Mucosa of stomach (tissue), 1 donor: Measurements from ENCODE around the gene CPXM2.

Source experiments
- H3K27me3 ChIP-seq: one replicate; pipeline ENCODE4 v1.7.0; 2013; ENCODE audit warnings: mild to moderate bottlenecking, low read length; ENCODE audit not compliant: control insufficient read depth, insufficient read depth
- H3K36me3 ChIP-seq: one replicate; pipeline ENCODE4 v1.7.0; 2013; ENCODE audit warnings: low read length; ENCODE audit not compliant: control insufficient read depth, insufficient read depth
- H3K4me1 ChIP-seq: one replicate; pipeline ENCODE4 v1.7.0; 2013; ENCODE audit warnings: mild to moderate bottlenecking, low read length; ENCODE audit not compliant: control insufficient read depth, insufficient read depth
- H3K4me3 ChIP-seq: one replicate; pipeline ENCODE4 v1.7.0; 2013; ENCODE audit warnings: low read length
- H3K9ac ChIP-seq: one replicate; pipeline ENCODE4 v1.7.0; 2013; ENCODE audit warnings: mild to moderate bottlenecking, low read length, moderate library complexity
- H3K9me3 ChIP-seq: one replicate; pipeline ENCODE4 v1.7.0; 2013; ENCODE audit warnings: mild to moderate bottlenecking, low read length, moderate library complexity; ENCODE audit not compliant: control insufficient read depth
- donor health status: Pancreatic carcinoma.

Gene CPXM2

DNA sequence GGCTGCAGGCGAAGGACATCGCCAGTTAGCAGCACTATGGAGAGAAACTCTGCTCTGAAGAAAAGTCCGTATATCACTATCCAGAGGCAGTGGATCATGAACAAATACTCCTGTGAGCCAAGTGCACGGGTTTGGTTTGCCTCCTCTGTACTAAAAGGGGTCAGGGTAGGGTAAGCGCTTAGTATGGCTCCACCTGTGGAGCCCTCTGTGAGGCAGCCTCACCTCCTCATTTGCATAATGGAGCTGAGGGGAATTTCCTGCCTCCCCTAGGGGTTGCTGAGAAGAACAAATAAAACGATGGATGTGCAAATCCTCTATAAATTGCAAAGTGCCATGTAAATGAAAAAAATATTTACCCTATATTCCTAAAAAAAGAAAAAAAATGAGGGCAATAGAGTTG is 162.1 kb downstream of the CPXM2 start:
- H3K4me3 ChIP-seq: no peak overlapping the region
- H3K4me1 ChIP-seq: no peaks in the 10 kb centered on the region
- no peaks in the 10 kb centered on the region for H3K9me3 ChIP-seq
- no peak overlapping the region for H3K9ac ChIP-seq
- H3K27me3 ChIP-seq: no peaks in the 10 kb centered on the region
- H3K36me3 ChIP-seq: no peaks in the 10 kb centered on the region

DNA sequence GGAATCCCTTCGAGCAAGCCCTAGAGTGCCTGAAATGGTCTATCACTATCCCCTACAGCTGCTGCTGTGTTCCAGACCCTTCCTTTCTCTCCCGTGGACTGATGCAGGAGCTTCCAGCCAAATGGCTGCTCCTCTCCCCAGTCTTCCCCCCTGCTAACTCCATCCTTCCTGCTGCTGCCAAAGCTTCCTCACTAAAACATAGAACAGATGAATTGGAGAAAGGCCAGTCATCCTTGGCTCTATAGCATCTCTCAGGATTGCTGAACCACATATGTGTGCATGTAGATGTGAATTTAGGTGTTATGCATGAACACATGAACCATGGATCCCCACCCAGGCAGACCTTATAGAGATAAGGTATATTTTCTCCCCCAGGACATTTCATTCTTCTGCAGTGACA is 164.8 kb downstream of the CPXM2 start:
- Histone ChIP-seq H3K4me1 (no peaks in the 10 kb centered on the region), H3K4me3 (no peak overlapping the region), H3K36me3 (no peaks in the 10 kb centered on the region), H3K9ac (no peak overlapping the region), H3K27me3 (no peaks in the 10 kb centered on the region), H3K9me3 (no peaks in the 10 kb centered on the region)

DNA sequence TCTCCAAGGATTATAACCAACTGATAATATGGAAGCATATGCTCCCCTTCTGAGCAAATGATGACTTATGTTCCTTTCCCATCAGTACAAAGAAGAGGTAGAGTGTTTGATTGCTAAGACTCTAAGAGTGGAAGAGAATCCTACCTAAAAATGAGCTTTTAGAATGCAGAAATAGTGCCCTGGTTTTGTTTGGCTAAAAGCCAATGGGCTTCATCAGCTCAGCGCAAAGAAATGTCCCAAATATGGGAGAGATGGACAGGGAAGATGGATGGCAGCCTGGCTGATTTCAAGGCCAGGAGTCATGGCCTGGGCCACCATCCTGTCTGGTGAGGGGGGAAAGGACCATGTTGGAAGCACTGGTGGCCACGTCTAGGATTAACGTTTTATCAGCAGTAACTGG is 165.2 kb downstream of the CPXM2 start:
- no peaks in the 10 kb centered on the region for H3K9me3 ChIP-seq
- no peaks in the 10 kb centered on the region for H3K27me3 ChIP-seq
- no peak overlapping the region for H3K4me3 ChIP-seq
- H3K4me1 ChIP-seq: no peaks in the 10 kb centered on the region
- H3K9ac ChIP-seq: no peak overlapping the region
- H3K36me3 ChIP-seq: no peaks in the 10 kb centered on the region

DNA sequence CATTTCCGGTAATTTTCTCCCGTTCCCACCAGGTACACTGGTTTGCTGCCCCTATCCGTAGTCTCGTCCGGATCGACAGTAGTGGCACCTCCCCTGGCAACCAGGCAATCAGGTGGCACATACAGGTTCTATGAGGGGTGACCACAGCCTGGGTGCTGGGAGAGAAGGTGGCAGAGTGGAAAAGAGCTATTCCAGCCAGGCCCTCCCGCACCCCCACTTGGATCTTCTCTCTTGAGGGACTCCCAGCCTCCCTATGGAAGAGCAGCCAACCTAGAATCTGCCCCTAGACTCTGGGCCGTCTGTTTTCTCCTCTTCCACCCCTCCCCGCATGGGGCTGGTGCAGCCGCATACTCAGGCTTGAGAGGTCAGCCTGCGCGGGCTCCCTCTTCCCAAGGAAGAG is 166.9 kb downstream of the CPXM2 start:
- H3K4me3 ChIP-seq: no peak overlapping the region
- H3K9ac ChIP-seq: no peak overlapping the region
- no peaks in the 10 kb centered on the region for H3K4me1 ChIP-seq
- no peaks in the 10 kb centered on the region for H3K9me3 ChIP-seq
- no peaks in the 10 kb centered on the region for H3K27me3 ChIP-seq
- no peaks in the 10 kb centered on the region for H3K36me3 ChIP-seq

DNA sequence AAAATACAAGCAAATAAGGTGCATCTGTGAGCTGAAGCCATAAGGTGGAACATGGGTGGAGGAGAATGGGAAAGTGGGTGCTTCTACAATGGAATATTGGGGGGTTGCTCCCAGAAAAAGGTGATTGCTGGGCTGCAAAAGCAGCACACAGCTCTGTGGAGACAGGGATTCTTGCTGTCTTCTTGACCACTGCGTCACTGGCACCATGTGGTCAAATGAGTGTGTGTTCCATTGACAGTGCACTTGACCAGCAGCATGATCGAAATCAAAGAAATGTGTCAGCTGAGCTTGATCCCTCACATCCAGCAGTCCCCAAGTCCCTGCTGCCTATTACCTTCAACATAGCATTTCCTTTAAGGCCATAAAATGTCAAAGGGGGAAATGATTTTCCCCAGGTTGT is 169.3 kb downstream of the CPXM2 start:
- H3K36me3 ChIP-seq: no peaks in the 10 kb centered on the region

DNA sequence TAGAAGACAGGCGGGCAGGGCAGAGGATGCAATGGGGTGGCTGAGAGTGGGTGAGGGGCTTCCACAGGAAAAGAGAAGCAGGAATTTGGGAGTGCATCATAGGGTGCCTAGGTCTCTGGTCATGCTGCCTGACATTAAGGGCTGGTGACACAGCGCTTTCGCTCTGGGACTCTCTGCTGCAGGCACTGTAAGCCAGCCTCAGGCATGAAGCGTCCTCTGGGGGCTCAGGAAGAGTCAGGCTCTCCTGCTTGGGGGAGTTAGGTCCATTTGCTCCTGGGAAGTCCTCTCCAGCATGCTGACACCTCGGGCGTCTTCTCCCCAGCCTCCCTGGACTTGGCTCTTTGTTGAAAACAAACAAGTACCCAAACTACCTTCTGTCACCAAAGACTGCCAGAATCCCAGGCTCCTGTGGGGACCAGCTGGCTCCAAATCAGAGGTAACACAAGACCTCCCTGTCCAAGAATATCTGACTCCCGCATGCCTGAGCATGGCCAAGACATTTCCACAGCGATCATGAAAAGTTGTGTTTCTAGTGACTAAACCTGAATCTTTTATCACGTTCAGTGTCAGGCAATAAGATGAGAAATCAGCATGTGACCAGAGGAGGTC is 170.1 kb downstream of the CPXM2 start:
- H3K27me3 ChIP-seq: no peaks in the 10 kb centered on the region
- H3K36me3 ChIP-seq: no peaks in the 10 kb centered on the region
- H3K9me3 ChIP-seq: no peaks in the 10 kb centered on the region
- no peak overlapping the region for H3K9ac ChIP-seq
- H3K4me3 ChIP-seq: no peak overlapping the region
- H3K4me1 ChIP-seq: no peaks in the 10 kb centered on the region

More for the DNA sequence above, 169.3 kb downstream of the CPXM2 start:
- Histone ChIP-seq H3K9ac (no peak overlapping the region), H3K9me3 (no peaks in the 10 kb centered on the region), H3K4me3 (no peak overlapping the region), H3K27me3 (no peaks in the 10 kb centered on the region), H3K4me1 (no peaks in the 10 kb centered on the region)

DNA sequence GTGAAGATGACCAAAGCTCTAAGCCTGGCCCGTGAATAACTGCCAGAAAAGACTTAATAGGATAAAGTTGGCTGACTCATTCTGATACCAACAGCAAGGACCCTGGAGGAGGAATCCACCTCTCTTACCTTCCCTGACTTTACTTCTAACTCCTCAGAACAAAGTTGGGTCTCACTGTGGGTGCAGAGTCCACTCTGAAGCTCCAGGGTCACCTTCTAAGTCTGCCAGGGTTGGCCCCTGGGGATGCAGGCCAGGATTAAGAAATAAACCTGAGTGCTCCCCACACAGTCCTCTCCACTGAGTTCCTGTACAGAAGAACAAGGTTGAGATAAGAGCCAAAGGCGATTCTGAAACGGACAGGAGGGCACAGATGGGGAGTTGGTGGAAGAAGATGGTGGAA is 171.1 kb downstream of the CPXM2 start:
- Histone ChIP-seq H3K36me3 (no peaks in the 10 kb centered on the region), H3K4me3 (no peak overlapping the region), H3K4me1 (no peaks in the 10 kb centered on the region), H3K9me3 (no peaks in the 10 kb centered on the region), H3K9ac (no peak overlapping the region), H3K27me3 (no peaks in the 10 kb centered on the region)

DNA sequence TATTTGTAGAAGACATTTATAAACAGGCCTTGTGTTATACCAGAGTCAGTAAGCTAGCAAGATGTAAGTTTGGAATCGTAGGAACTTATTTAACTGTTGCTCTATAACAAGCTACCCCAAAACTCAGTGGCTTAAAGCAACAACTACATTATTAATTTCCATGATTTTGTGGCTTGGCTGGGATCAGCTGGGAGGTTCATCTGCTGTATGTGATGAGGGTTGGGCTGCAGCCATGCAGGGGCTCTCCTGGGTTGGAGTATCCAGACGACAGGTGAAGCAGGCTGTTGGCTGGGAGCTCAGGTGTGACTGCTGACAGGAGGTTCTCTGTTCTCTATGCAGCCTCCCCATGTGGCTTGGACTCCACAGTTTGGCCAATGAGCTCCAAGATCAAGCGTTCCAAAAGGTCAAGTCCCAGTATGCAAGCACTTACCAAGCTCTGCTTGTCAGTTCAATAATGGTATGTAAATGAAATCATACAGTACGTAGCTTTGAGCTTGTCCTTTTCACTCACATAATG is 173.0 kb downstream of the CPXM2 start:
- no peaks in the 10 kb centered on the region for H3K36me3 ChIP-seq
- no peak overlapping the region for H3K4me3 ChIP-seq
- H3K4me1 ChIP-seq: no peaks in the 10 kb centered on the region
- no peaks in the 10 kb centered on the region for H3K27me3 ChIP-seq
- H3K9me3 ChIP-seq: no peaks in the 10 kb centered on the region
- H3K9ac ChIP-seq: no peak overlapping the region

DNA sequence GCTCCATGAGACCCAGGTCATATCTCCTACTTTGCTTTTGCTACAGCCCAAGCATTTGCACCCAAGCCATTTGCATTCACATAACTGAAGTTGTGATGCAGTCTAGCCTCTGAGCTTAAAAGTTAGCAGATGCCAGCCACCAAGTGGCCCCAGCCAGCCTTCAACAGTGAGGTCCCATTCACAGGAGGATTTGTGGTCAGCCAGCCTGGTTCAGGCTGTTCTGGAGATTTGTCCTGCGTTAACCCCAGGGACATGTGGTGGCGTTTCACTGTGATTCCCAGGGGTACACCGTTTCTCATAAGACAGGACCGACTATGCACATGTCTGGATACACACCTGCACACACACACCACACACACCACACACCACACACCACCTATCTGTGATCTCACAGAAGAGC is 174.3 kb downstream of the CPXM2 start:
- no peak overlapping the region for H3K4me3 ChIP-seq
- H3K9ac ChIP-seq: no peak overlapping the region
- H3K4me1 ChIP-seq: no peaks in the 10 kb centered on the region
- H3K27me3 ChIP-seq: no peaks in the 10 kb centered on the region
- H3K36me3 ChIP-seq: no peaks in the 10 kb centered on the region
- H3K9me3 ChIP-seq: no peaks in the 10 kb centered on the region

DNA sequence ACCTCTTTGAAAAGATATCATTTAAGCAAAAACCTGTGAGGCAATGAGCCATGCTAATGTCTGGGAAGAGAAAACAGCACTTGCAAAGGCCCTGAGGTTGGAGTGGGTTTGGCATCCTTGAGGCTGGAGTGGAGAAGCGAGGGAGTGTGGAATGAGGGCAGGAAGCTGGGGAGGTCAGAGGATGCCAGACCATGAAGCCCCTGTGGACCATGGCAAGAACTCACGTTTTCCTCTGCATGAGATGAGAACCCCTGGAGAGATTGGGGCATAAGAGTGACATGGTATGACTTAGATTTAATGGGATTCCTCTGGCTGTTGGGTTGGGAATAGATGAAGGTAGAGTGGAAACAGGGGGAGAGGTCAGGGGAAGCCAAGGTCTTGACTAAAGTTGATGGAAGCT is 176.1 kb downstream of the CPXM2 start:
- no peak overlapping the region for H3K4me3 ChIP-seq
- H3K9me3 ChIP-seq: no peaks in the 10 kb centered on the region
- no peak overlapping the region for H3K9ac ChIP-seq
- no peaks in the 10 kb centered on the region for H3K27me3 ChIP-seq
- H3K36me3 ChIP-seq: no peaks in the 10 kb centered on the region
- no peaks in the 10 kb centered on the region for H3K4me1 ChIP-seq

DNA sequence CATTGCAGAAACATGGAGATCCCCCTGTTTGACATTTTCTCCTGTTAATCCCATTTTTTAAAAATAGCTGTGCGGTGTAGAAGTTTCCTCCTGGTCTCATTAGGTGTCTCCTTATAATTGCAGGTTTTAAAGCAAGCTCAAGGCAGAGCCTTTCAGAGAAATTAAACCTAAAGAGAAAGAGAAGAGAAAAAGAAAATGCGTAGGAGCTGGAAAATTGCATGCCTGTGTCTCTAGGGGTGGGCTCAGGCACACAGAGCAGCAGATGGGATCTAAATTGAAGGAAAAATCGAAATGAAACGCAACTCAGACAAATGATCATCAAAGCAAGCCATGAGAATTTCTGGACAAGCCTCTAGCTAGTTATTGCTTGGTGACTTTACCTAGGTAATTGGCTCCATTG is 185.4 kb downstream of the CPXM2 start:
- H3K36me3 ChIP-seq: no peaks in the 10 kb centered on the region
- H3K9me3 ChIP-seq: no peaks in the 10 kb centered on the region
- H3K4me1 ChIP-seq: no peaks in the 10 kb centered on the region
- H3K27me3 ChIP-seq: no peaks in the 10 kb centered on the region
- no peak overlapping the region for H3K9ac ChIP-seq
- no peak overlapping the region for H3K4me3 ChIP-seq

DNA sequence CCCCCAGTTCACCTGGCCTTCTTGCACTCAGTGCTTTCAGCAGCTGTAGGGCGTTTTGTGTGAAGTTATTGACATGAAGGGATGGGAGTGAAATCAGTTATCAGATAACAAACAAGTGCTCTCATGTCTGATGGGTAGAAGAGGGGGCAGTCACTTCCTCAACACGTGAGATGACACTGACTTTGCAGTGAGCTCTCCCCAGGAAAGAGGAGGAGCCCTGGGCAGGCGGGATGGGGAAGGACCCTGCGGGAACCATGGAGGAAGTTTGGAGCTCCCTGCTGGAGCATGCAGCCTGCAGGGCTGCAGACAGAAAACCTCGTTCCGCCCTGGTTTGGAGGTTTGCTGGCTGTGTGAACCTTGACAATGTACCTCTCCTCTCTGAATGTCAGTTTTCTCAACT is 186.8 kb downstream of the CPXM2 start:
- Histone ChIP-seq H3K36me3 (no peaks in the 10 kb centered on the region), H3K27me3 (no peaks in the 10 kb centered on the region), H3K4me1 (no peaks in the 10 kb centered on the region), H3K9ac (no peak overlapping the region), H3K4me3 (no peak overlapping the region), H3K9me3 (no peaks in the 10 kb centered on the region)

DNA sequence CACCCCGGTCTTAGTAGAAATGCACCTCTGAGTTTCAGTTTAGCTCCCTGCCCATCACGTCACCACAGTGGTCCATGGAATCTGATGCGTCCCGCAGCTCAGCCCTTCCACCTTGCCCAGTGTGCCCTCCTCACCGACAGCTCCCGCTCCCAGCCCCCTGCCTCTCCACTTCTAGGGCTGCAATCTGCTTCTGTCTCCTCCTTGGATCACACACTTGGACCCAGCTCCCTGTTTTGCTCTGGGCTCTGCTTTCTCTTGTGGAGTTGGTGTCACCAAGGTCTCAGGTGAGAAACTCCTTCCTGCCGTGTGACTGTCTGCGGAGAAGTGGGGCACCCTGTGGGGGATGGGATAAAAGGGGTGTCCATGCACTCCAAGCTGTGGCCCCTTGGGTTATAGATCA is 187.5 kb downstream of the CPXM2 start:
- H3K9ac ChIP-seq: no peak overlapping the region
- H3K4me1 ChIP-seq: no peaks in the 10 kb centered on the region
- no peaks in the 10 kb centered on the region for H3K9me3 ChIP-seq
- H3K4me3 ChIP-seq: no peak overlapping the region
- no peaks in the 10 kb centered on the region for H3K36me3 ChIP-seq
- H3K27me3 ChIP-seq: no peaks in the 10 kb centered on the region
